Endothelial cell of umbilical vein (primary cell): ENCODE results near the gene ZBTB14. TPM values are rescaled to one million over a fixed set of nuclear protein-coding genes. Genes with fewer than 3 reads are reported as not detected.
A peak's percentile ranks its signal among the peaks of the same experiment; 100 is the strongest.

Source experiments
- BruUV-seq: library from RNA; stranded (reverse); fragments of 400-500 nt; replicated peaks from 2 replicates; lab custom pipeline; 2021; lab: Mats Ljungman, UMichigan
- CTCF ChIA-PET: fragments of 300-600, 350-600 bp; sonication (Branson Sonifier 250); formaldehyde crosslinking; loops from one replicate; lab custom pipeline; 2021; ENCODE audit warnings: antibody characterized with exemption, inconsistent platforms; lab: Charles Lee
- POLR2A ChIA-PET: fragments of 300-600, 350-600 bp; sonication (Branson Sonifier 250); formaldehyde crosslinking; loops from one replicate; lab custom pipeline; 2021; ENCODE audit warnings: antibody characterized with exemption, inconsistent platforms; lab: Charles Lee
- DNase-seq: peaks from one replicate; pipeline ENCODE4 v3.0.0-alpha.2; 2011; ENCODE audit warnings: low read depth, low spot score
- FAIRE-seq: peaks from 2 replicates; lab custom pipeline; 2011; peaks lifted over from hg19 to GRCh38; lab: Jason Lieb, UNC
- H2AFZ ChIP-seq: 2 replicates; pipeline ENCODE4 v1.6.0; 2012; ENCODE audit warnings: low read depth, low read length, control low read depth, inconsistent platforms
- H3K27ac ChIP-seq: 2 replicates; pipeline ENCODE4 v1.5.1; 2011; ENCODE audit warnings: low read depth, mild to moderate bottlenecking, control low read depth, low read length, moderate library complexity; ENCODE audit not compliant: insufficient read depth
- H3K27me3 ChIP-seq, 2 experiments: 2 replicates each; pipeline versions ENCODE4 v1.6.0 to v1.6.1; 2011; ENCODE audit warnings: low read length in 2 of 2, mixed read lengths in 1 of 2; ENCODE audit not compliant: control insufficient read depth in 2 of 2, insufficient read depth in 2 of 2
- H3K36me3 ChIP-seq, 2 experiments: 2 replicates in 1 of 2; 3 replicates in 1 of 2; pipeline ENCODE4 v1.5.1; 2011; ENCODE audit warnings: low read length in 2 of 2, mild to moderate bottlenecking in 1 of 2, moderate library complexity in 1 of 2; ENCODE audit not compliant: control insufficient read depth in 2 of 2, insufficient read depth in 2 of 2; ENCODE audit errors: extremely low read depth in 1 of 2
- H3K4me1 ChIP-seq: 3 replicates; pipeline ENCODE4 v1.5.1; 2011; ENCODE audit warnings: mild to moderate bottlenecking, low read length; ENCODE audit not compliant: control insufficient read depth, insufficient read depth; ENCODE audit errors: extremely low read depth
- H3K4me2 ChIP-seq: 2 replicates; pipeline ENCODE4 v1.6.1; 2011; ENCODE audit warnings: low read length, control low read depth, mixed read lengths; ENCODE audit not compliant: insufficient read depth
- H3K4me3 ChIP-seq, 3 experiments: fragments of 200-600 bp in 1 of 3; sonication (generic), shearing (Covaris generic) in 1 of 3; replicated peaks in 1 of 3; 2 replicates each; pipeline ENCODE4 v1.5.1; 2011 to 2016; ENCODE audit warnings: control low read depth in 3 of 3, low read length in 3 of 3, mild to moderate bottlenecking in 2 of 3, inconsistent platforms in 1 of 3, low read depth in 1 of 3, moderate library complexity in 1 of 3; ENCODE audit not compliant: insufficient read depth in 1 of 3
- H3K79me2 ChIP-seq: 2 replicates; pipeline ENCODE4 v1.6.0; 2012; ENCODE audit warnings: low read length, inconsistent platforms; ENCODE audit not compliant: control insufficient read depth, insufficient read depth
- H3K9ac ChIP-seq: replicated peaks from 2 replicates; pipeline ENCODE3; 2011; ENCODE audit warnings: low read length, control low read depth; ENCODE audit not compliant: insufficient read depth; ENCODE audit errors: extremely low read depth
- H3K9me1 ChIP-seq: replicated peaks from 3 replicates; pipeline ENCODE4 v1.6.0; 2011; ENCODE audit warnings: mild to moderate bottlenecking, low read length; ENCODE audit not compliant: control insufficient read depth, insufficient read depth; ENCODE audit errors: extremely low read depth
- H3K9me3 ChIP-seq: replicated peaks from 2 replicates; pipeline ENCODE4 v1.5.1; 2012; ENCODE audit warnings: low read length, inconsistent platforms; ENCODE audit not compliant: control insufficient read depth, insufficient read depth
- H4K20me1 ChIP-seq: replicated peaks from 2 replicates; pipeline ENCODE3; 2011; ENCODE audit warnings: mild to moderate bottlenecking, low read length; ENCODE audit not compliant: control insufficient read depth, insufficient read depth; ENCODE audit errors: extremely low read depth
- CTCF ChIP-seq, 2 donors: IDR thresholded peaks; 1 replicate in 1 of 2; 2 replicates in 1 of 2; pipeline ENCODE4 v1.5.1; 2011; ENCODE audit warnings: low read length in 2 of 2, mild to moderate bottlenecking in 2 of 2, moderate library complexity in 2 of 2, control low read depth in 1 of 2, inconsistent platforms in 1 of 2, low read depth in 1 of 2; ENCODE audit not compliant: insufficient read depth in 1 of 2; ENCODE audit errors: extremely low read depth in 1 of 2
- EZH2 ChIP-seq: IDR thresholded peaks from 2 replicates; pipeline ENCODE4 v1.6.1; 2012; ENCODE audit warnings: borderline replicate concordance, low read depth, mild to moderate bottlenecking, moderate library complexity, low read length, inconsistent platforms; ENCODE audit not compliant: severe bottlenecking
- FOS ChIP-seq: IDR thresholded peaks from 2 replicates; pipeline ENCODE4 v1.6.1; 2011; ENCODE audit warnings: mild to moderate bottlenecking, low read length, moderate library complexity, borderline replicate concordance; ENCODE audit not compliant: insufficient read depth
- GATA2 ChIP-seq: IDR thresholded peaks from 2 replicates; pipeline ENCODE4 v1.7.0; 2011; ENCODE audit warnings: low read depth, mild to moderate bottlenecking, moderate library complexity, mixed read lengths, low read length; ENCODE audit not compliant: insufficient read length, insufficient read depth
- JUN ChIP-seq: IDR thresholded peaks from 2 replicates; pipeline ENCODE4 v1.6.1; 2011; ENCODE audit warnings: borderline replicate concordance, low read depth; ENCODE audit not compliant: insufficient read length, insufficient read depth
- MAX ChIP-seq: IDR thresholded peaks from 2 replicates; pipeline ENCODE4 v1.6.1; 2011; ENCODE audit not compliant: insufficient read depth, insufficient read length
- MYC ChIP-seq: IDR thresholded peaks from one replicate; pipeline ENCODE4 v1.6.1; 2011; ENCODE audit warnings: mild to moderate bottlenecking, low read depth, low read length
- POLR2A ChIP-seq: IDR thresholded peaks from 2 replicates; pipeline ENCODE4 v1.6.1; 2012; ENCODE audit warnings: low read depth, mild to moderate bottlenecking, control low read depth, low read length
- POLR2AphosphoS5 ChIP-seq: IDR thresholded peaks from 2 replicates; pipeline ENCODE4 v1.6.1; 2012; ENCODE audit warnings: low read depth, mild to moderate bottlenecking, control low read depth, low read length, moderate library complexity; ENCODE audit not compliant: insufficient read depth
- dilution Hi-C: fragments of 300-500 bp; cut with MboI; formaldehyde crosslinking; loops from one replicate; pipeline ENCODE4 v1.15.0; 2019; ENCODE audit warnings: low sequenced_read_pairs; ENCODE audit not compliant: extremely low pct_ligation_motif_present
- intact Hi-C: fragments of 100-400 bp; cut with micrococcal nuclease; formaldehyde crosslinking; loops from one replicate; pipeline ENCODE4 v1.10.0; 2022
- polyA plus RNA-seq, 4 experiments: library from polyadenylated mRNA; depleted of rRNA in 3 of 4; stranded (reverse) in 3 of 4; unstranded in 1 of 4; fragments of >200 nt; gene quantifications; 2 replicates each; pipeline versions ENCODE4 v1.2.1 to v1.2.3, GENCODE V29; 2011 to 2012; ENCODE audit warnings: missing spikeins in 1 of 4
- total RNA-seq: library from RNA; stranded (reverse); gene quantifications from 2 replicates; pipeline ENCODE4 v1.2.3, GENCODE V29; 2021

The ZBTB14 gene
- total and polyA plus RNA-seq, 2 donors (not counting 3 experiments of a cell fraction or from before 2014, with no cell fraction given): 5.5 to 13.7 TPM

GRCh38 chr18:5309888-5310470, 14.5 kb upstream of the ZBTB14 start:
- no peaks in the 10 kb centered on the region for H3K9me1 ChIP-seq

More at GRCh38 chr18:5309888-5310470, 14.5 kb upstream of the ZBTB14 start:
- Histone ChIP-seq H3K9me3 (no peaks in the 10 kb centered on the region), H3K4me3 (no peak overlapping the region), H3K4me2 (peak overlapping the region; percentile 19), H3K27me3 (no peaks in the 10 kb centered on the region), H3K27ac (no peak overlapping the region), H3K9ac (no peak overlapping the region), H3K36me3 (no peaks in the 10 kb centered on the region), H4K20me1 (no peaks in the 10 kb centered on the region), H3K4me1 (no peaks in the 10 kb centered on the region), H3K79me2 (no peaks in the 10 kb centered on the region), H2AFZ (no peak overlapping the region)
- no peak for DNase-seq
- intact Hi-C loops (no loop called here), dilution Hi-C loops (no loop called here)
- TF ChIP-seq JUN: no peak
- no peak for TF ChIP-seq POLR2A
- TF ChIP-seq MAX: no peak
- TF ChIP-seq POLR2AphosphoS5: no peak
- no peak for TF ChIP-seq FOS
- no peak for TF ChIP-seq EZH2
- TF ChIP-seq CTCF (IDR thresholded peaks at IDR 0.05; ENCODE audit: extremely low read depth in 1 of 2, insufficient read depth in 1 of 2, low read depth in 1 of 2, low read length in 2 of 2): no peak
- TF ChIP-seq GATA2: no peak
- TF ChIP-seq MYC: no peak
- no TSS peak for BruUV-seq
- POLR2A ChIA-PET: no interaction called here
- FAIRE-seq: no peak
- CTCF ChIA-PET: no interaction called here
